ENCODE data around the gene GPR132. TPM values are rescaled to one million over a fixed set of nuclear protein-coding genes. Genes with fewer than 3 reads are reported as not detected.

The GPR132 gene
- total RNA-seq, 1 experiment from 2014 or later, result 0.20 TPM

- Histone ChIP-seq H4K8ac (replicated peaks; ENCODE audit: insufficient read length, low read depth, low read length) (no peak overlapping the region), H3K23me2 (ENCODE audit: insufficient read length, low read depth, low read length, poor library complexity, severe bottlenecking) (no peaks in the 10 kb centered on the region), H3K18ac (ENCODE audit: insufficient read length, low read depth, low read length) (no peak overlapping the region), H3K14ac (ENCODE audit: insufficient read depth, low read length) (no peak overlapping the region), H4K91ac (ENCODE audit: insufficient read length, low read depth, low read length) (no peak overlapping the region), H3K4ac (ENCODE audit: low read depth, low read length) (no peak overlapping the region), H2AK5ac (ENCODE audit: insufficient read length, low read length) (no peak overlapping the region), H3K4me2 (ENCODE audit: insufficient read depth, insufficient read length, low read length) (no peak overlapping the region), H2BK120ac (ENCODE audit: low read depth, low read length, poor library complexity, severe bottlenecking) (no peak overlapping the region), H3K4me1 (ENCODE audit: insufficient read depth, low read length) (peaks cover 5% of the 10 kb centered on the region; the same call in 1 of the 2 replicates), H2BK20ac (ENCODE audit: low read depth, low read length, poor library complexity, severe bottlenecking) (no peak overlapping the region), H3K9me3 (ENCODE audit: control insufficient read depth, low read depth, low read length) (no peaks in the 10 kb centered on the region), H3K79me1 (ENCODE audit: insufficient read depth, low read depth, low read length, poor library complexity, severe bottlenecking) (peaks cover 34% of the 10 kb centered on the region), H3K9ac (ENCODE audit: extremely low read depth, insufficient read length, low read length) (no peak overlapping the region), H3K27me3 (ENCODE audit: insufficient read depth, low read length) (no peaks in the 10 kb centered on the region), H3K79me2 (ENCODE audit: insufficient read depth, low read length) (peaks cover 69% of the 10 kb centered on the region), H2AFZ (ENCODE audit: low read length) (no peak overlapping the region), H2BK5ac (ENCODE audit: insufficient read length, low read length) (no peak overlapping the region), H2BK15ac (ENCODE audit: low read depth, low read length) (no peak overlapping the region), H3K27ac (ENCODE audit: insufficient read length, low read depth, low read length) (no peak overlapping the region), H3K56ac (ENCODE audit: insufficient read length, low read depth, low read length) (no peak overlapping the region), H4K20me1 (ENCODE audit: control insufficient read depth, insufficient read depth, insufficient read length) (peaks cover 3% of the 10 kb centered on the region), H2BK12ac (ENCODE audit: insufficient read length, low read depth, low read length) (no peak overlapping the region), H4K5ac (ENCODE audit: insufficient read length, low read depth, low read length) (no peak overlapping the region), H3K23ac (ENCODE audit: insufficient read length, low read depth, low read length) (no peak overlapping the region), H3T11ph (ENCODE audit: low read length) (no peak overlapping the region)
- WGBS (ENCODE audit: extremely low coverage, insufficient read length, low lambda C conversion rate), result no CpG with 5 or more reads among the region's 4 CpGs
- H3K27ac Mint-ChIP-seq, result peak overlapping the region in 1 of 3 experiments; percentile 79; a peak in 1 of 7 replicates
- no peak for TF ChIP-seq CTCF (conservative IDR thresholded peaks at IDR 0.05)
- H3K36me3 Mint-ChIP-seq (ENCODE audit: insufficient read depth in 1 of 3, low read depth in 3 of 3), result peaks cover 18 to 62% (median 53%) of the 10 kb centered on the region in 3 experiments; a peak in 6 of 7 replicates
- H3K27me3 Mint-ChIP-seq (ENCODE audit: low read depth), result no peaks in the 10 kb centered on the region; the same call in 1 of the 2 replicates
- H3K9me3 Mint-ChIP-seq, result no peaks in the 10 kb centered on the region
- peaks cover 55 to 69% of the 10 kb centered on the region in 2 experiments for H3K4me1 Mint-ChIP-seq
- no peak for DNase-seq
- H3K4me3 Mint-ChIP-seq, result peak overlapping the region in 1 of 2 experiments; percentile 16; a peak in 1 of 5 replicates
Measured at GRCh38 chr14:105014631-105015030, 50.6 kb downstream of the GPR132 start.

All from H9 (cell line).